Stimulated activated CD4-positive, alpha-beta T cell treated with anti-CD3 and anti-CD28 coated beads, Interleukin-15, amount 100 ng/mL, for 24 hours (primary cell): Measurements from ENCODE around the gene SMG6.
"Not testable (repeated sequence)": the region's sequence is repeated elsewhere in the genome, so short reads cannot be mapped to it uniquely, and the experiment has no call there.

Source experiments
- DNase-seq: peaks from one replicate; pipeline ENCODE4 v3.0.0-alpha.2; 2020

SMG6 gene

GRCh38 chr17:2019723-2020122 lies 283.9 kb downstream of the SMG6 start:
- DNase-seq, result no peak

DNA sequence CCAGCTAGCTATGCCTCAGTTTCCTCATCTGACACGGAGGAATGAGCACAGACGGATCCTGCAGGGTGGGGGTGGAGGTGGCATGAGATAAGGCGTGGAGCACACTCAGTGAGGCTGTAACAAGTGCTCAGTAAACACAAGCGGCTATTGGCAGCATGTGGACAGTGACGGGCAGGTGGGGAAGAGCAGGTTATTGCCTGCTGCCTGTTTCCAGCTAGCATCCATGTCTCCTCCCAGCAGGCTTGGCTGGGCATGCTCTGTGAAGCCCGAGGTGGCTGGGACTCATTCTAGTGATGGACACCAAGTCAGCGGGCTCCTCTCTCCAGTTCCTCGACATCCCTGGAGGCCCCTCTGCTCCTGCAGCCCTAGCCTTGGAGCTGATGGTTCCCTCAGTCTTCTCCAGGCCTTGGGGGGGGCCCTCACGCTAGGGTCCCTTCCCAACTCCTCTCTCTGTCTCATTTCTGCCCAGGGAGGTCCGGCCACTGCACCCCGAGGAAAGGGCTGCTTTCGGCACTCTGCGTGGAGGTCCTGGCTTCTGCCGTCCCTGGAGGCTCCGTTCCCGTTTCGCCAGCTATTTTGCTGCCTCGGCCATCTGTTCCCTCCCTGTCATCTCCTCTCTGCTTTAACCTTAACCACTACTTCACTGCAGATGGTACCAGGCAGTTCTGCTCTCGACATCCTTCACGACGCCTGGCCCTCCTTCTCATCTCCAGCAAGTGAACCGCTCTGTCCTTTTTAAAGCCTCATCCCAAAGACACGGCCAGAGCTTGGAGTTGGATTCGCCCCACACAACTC lies 284.7 kb downstream of the SMG6 start:
- no peak for DNase-seq

DNA sequence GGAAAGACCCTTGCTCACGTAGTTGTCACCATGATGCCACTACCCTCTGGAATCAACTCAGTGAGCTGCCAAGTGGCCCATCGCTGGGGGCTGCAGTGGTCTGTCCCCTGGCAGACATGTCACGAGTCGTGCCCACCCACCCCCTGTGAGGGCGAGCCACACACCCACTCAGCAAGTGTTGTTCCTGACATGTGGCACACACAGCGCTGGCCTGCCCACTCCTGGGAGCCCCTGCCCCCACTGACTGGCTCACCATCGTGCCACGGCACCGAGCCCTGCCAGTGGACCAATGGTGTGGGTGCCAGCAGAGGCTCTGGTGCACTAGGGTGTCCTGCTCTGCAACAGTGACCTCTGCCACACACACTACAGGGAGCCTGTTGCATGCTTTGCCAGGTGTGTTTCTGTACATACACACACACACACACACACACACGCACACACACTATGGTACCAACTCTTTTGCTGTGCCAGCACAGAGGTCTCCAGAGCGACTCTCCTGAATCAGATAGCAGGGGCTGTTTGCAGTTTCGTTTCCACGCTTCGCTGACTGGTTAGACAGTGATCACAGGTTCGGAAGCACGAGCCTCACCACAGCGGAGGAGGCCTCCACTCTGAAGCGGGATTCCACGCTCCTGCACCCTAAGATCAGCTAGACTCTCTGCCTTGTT lies 286.2 kb downstream of the SMG6 start:
- no peak for DNase-seq

GRCh38 chr17:2016494-2016893 lies 287.1 kb downstream of the SMG6 start:
- no peak for DNase-seq

- no peak for DNase-seq
Measured at GRCh38 chr17:2015314-2015713, 288.3 kb downstream of the SMG6 start.

DNA sequence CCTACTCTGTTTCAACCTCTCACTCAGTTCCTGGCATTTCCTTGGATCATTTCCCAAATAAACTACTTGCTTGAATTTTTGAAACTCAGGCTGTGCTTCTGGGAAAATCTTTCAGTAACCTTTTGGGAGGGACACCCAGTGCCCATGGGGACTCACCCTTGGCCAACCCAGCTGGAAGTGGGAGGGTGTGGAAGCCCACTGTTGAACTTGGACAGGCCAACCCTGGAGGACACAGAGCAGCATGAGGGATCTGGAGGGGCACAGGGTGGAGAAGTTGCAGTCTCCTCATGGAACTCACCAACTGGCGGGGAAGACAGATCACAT lies 289.6 kb downstream of the SMG6 start:
- DNase-seq, result no peak

DNA sequence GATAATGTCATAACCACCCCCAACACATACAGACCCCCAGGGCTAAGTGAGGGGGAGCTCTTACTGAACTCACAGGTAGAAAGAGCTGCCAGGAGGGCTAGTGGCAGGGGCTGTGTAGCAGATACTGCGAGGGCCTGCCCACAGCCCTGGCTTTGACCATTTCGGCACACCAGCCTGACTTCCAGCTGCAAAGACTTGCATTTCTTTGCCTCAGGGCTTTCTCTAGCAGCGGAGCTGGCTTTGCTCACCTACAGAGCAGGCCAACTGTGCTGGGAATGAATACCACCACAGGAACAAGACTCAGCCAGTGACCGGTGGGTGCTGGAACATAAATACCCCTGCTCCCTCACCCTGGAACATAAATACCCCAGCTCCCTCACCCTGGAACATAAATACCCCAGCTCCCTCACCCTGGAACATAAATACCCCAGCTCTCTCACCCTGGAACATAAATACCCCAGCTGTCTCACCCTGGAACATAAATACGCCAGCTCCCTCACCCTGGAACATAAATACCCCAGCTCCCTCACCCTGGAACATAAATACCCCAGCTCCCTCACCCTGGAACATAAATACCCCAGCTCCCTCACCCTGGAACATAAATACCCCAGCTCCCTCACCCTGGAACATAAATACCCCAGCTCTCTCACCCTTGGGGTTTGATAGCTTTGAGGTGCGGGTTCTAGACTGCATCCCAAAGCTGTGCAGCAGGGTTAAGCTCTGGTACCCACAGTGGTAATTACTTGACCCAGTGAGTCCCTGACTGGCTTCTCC lies 290.2 kb downstream of the SMG6 start:
- DNase-seq, result not testable (repeated sequence)

DNA sequence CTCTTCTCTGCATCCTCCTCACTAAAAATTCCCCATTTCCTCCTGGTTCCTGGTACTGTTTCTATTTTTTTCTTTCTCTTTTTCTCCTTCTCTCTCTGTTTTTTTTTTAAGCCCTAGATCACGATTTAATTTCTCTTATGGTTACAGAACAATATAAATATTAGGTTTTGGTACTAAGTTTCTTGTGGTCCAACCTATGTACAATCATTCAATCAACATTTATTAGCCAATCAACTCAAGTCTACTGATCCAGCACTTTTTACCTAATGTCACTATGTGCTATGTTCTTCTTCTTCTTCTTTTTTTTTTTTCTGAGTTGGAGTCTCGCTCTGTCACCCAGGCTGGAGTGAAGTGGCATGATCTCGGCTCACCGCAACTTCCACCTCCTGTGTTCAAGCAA lies 291.1 kb downstream of the SMG6 start:
- no peak for DNase-seq

DNA sequence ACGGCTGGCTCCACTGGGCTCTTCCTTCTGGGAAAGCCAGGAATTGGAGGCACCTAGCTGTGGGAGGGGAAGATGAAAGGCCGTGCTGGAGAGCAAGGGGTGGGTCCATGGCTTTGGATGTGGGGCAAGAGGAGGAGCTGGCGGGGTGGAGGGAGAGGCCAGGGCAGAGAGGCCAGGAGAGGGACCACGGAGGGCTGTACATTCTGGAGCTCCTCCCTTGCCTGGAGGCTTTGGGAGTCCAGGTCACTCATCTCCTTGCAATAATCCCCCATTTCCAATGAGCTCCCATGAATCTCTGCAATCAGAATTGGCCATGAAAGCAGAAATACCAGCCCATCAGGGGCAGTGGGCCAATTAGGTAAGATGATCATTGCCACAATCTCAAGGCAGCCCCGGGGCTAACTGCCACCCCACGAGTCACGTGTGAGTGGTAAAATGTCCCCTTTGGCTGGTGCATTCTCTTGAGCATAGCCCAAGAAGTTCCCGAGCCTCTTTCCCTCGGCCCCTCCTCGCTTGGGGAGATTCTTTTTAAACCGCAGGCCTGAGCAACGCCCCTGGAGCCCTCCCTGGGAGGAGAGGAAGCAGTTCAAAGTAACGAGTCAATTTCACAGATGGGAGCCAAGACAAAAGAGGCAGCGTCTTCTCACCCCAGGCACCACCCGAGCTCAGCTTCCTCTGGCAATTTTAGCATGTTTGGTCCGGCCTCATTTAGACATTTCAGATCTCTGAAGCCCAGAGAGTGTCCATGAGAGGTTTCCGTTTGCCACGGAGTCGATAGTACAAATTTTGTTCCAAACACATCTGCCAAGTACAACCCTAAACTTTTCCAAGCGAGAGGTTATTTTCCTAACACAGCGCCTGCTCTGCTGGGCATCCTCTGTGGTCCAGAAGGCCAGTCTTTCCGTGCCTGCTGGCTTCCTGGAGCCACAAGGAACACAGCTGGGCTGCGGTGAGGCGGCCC lies 291.9 kb downstream of the SMG6 start:
- DNase-seq, result no peak
